Gastrocnemius medialis (tissue), 4 donors: Measurements from ENCODE around the gene PDZD4. TPM values are rescaled to one million over a fixed set of nuclear protein-coding genes. Genes with fewer than 3 reads are reported as not detected.

Source experiments
- ATAC-seq, 2 donors: fragments of 150-250 bp; one replicate each; pipeline ENCODE4 v1.9.1; 2016
- DNase-seq, 2 donors: peaks; one replicate each; pipeline ENCODE4 v3.0.0-alpha.2; 2019
- H3K27ac ChIP-seq, 4 donors: fragments of 200-600 bp; sonication (generic); 1 replicate in 1 of 4; 2 replicates in 3 of 4; pipeline ENCODE4 v1.5.1; 2016 to 2018; ENCODE audit warnings: mild to moderate bottlenecking in 2 of 4, moderate library complexity in 1 of 4
- H3K27me3 ChIP-seq, 3 donors: fragments of 200-600 bp; sonication (generic) in 2 of 3; 1 replicate in 1 of 3; 2 replicates in 2 of 3; pipeline versions ENCODE4 v1.5.1 to v1.6.0; 2016 to 2019; ENCODE audit warnings: mild to moderate bottlenecking in 1 of 3, moderate library complexity in 1 of 3
- H3K36me3 ChIP-seq, 2 donors: fragments of 200-600 bp; sonication (generic) in 1 of 2; one replicate each; pipeline ENCODE4 v1.5.1; 2017 to 2018
- H3K4me1 ChIP-seq, 2 donors: fragments of 200-600 bp; sonication (generic) in 1 of 2; one replicate each; pipeline ENCODE4 v1.5.1; 2016 to 2017; ENCODE audit warnings: mild to moderate bottlenecking in 2 of 2
- H3K4me3 ChIP-seq, 4 donors: fragments of 200-600 bp; sonication (generic) in 3 of 4; 1 replicate in 1 of 4; 2 replicates in 3 of 4; pipeline ENCODE4 v1.5.1; 2016 to 2019; ENCODE audit warnings: mild to moderate bottlenecking in 2 of 4
- H3K9me3 ChIP-seq, 3 donors: fragments of 200-600 bp; sonication (generic) in 2 of 3; 1 replicate in 1 of 3; 2 replicates in 2 of 3; pipeline ENCODE4 v1.5.1; 2016 to 2019
- POLR2A ChIP-seq, 2 donors: fragments of 450-650 bp; IDR thresholded peaks; one replicate each; pipeline ENCODE4 v1.6.1; 2017; ENCODE audit warnings: antibody characterized with exemption in 2 of 2, mild to moderate bottlenecking in 2 of 2, moderate library complexity in 2 of 2
- in situ Hi-C, 4 donors: fragments of 200-750 bp; cut with MboI; loops; one replicate each; pipeline versions ENCODE4 v1.15.0 to v1.8.0; 2017; ENCODE audit warnings: low sequenced_read_pairs in 4 of 4
- intact Hi-C: fragments of 100-400 bp; cut with DNase I; formaldehyde crosslinking; loops from one replicate; pipeline ENCODE4 v1.15.1; 2023; ENCODE audit warnings: low total_unique reads
- total RNA-seq, 4 donors: library from RNA; depleted of rRNA; stranded (reverse); fragments of >200 nt; gene quantifications; one replicate each; pipeline versions ENCODE4 v1.1.0 to v1.2.3, GENCODE V29; 2016
- TF ChIP-seq, protein P1 (sequence below), 5 experiments: fragments of 450-650 bp in 3 of 5; fragments of 200-600 bp in 2 of 5; sonication (generic) in 2 of 5; IDR thresholded peaks in 4 of 5; conservative IDR thresholded peaks in 1 of 5; 1 replicate in 4 of 5; 2 replicates in 1 of 5; pipeline ENCODE4 v1.5.1; 2016 to 2019; ENCODE audit warnings: antibody characterized with exemption in 5 of 5, mild to moderate bottlenecking in 3 of 5, moderate library complexity in 3 of 5

The PDZD4 gene
- total RNA-seq, 4 donors from 2014 or later: 0.59 to 2.2 (median 1.4) TPM

DNA sequence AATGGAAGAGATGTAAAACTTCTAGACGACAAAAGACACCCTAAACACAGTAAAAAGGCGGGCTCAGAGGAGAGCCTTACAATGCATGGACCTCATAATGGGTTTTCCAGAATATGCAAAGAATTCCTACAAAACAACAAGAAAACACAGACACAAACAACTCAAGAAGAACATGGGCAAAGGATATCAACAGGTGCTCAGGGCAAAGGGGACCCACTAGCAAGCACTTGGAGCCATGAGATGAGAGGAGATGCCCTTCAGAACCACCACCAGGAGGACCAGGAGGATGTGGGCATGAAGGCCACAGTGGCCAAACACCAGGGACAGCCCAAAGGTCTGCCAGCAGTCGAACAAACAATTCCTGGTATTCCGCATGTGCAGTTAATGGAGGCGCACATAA, 17.2 kb downstream of the PDZD4 start:
- Histone ChIP-seq H3K9me3 (no peaks in the 10 kb centered on the region), H3K4me3 (no peak overlapping the region), H3K4me1 (no peaks in the 10 kb centered on the region), H3K27ac (no peak overlapping the region), H3K27me3 (peaks cover 0 to 8% (median 0%) of the 10 kb centered on the region in 3 donors), H3K36me3 (no peaks in the 10 kb centered on the region)
- no peak for DNase-seq
- in situ Hi-C loops (no loop called here), intact Hi-C loops (no loop called here)
- TF ChIP-seq POLR2A (IDR thresholded peaks at IDR 0.05): no peak
- TF ChIP-seq, protein P1, sequence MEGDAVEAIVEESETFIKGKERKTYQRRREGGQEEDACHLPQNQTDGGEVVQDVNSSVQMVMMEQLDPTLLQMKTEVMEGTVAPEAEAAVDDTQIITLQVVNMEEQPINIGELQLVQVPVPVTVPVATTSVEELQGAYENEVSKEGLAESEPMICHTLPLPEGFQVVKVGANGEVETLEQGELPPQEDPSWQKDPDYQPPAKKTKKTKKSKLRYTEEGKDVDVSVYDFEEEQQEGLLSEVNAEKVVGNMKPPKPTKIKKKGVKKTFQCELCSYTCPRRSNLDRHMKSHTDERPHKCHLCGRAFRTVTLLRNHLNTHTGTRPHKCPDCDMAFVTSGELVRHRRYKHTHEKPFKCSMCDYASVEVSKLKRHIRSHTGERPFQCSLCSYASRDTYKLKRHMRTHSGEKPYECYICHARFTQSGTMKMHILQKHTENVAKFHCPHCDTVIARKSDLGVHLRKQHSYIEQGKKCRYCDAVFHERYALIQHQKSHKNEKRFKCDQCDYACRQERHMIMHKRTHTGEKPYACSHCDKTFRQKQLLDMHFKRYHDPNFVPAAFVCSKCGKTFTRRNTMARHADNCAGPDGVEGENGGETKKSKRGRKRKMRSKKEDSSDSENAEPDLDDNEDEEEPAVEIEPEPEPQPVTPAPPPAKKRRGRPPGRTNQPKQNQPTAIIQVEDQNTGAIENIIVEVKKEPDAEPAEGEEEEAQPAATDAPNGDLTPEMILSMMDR (IDR thresholded peaks at IDR 0.05 in 4 of 5, conservative IDR thresholded peaks at IDR 0.05 in 1 of 5): no peak
- no peak for ATAC-seq

DNA sequence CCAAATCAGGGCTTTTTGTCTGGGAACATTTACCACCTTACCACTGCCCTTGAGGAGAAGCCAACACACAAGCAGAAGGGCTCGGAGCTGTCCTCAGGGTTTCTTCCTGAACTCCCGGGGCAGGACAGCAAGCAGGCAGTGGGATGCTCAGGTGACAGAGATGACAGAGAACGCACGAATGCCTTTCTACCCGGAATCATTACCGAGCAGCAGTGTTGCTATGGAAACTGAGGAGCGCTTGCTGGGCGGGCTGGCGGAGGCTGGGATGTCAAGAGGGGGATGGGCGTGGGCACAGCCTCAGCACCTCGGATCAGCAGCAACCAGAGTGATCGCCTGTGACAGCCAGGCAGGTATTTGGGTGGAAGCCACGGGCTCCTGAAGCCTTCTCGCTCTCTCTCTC, 18.1 kb downstream of the PDZD4 start:
- no peak for TF ChIP-seq POLR2A (IDR thresholded peaks at IDR 0.05)
- TF ChIP-seq, protein P1 (IDR thresholded peaks at IDR 0.05 in 4 of 5, conservative IDR thresholded peaks at IDR 0.05 in 1 of 5): no peak
- intact Hi-C loops (no loop called here), in situ Hi-C loops (no loop called here)
- peaks cover 0 to 8% (median 0%) of the 10 kb centered on the region in 3 donors for H3K27me3 ChIP-seq
- no peak overlapping the region for H3K27ac ChIP-seq
- ATAC-seq: no peak
- DNase-seq: no peak
- H3K9me3 ChIP-seq: no peaks in the 10 kb centered on the region
- no peaks in the 10 kb centered on the region for H3K4me1 ChIP-seq
- no peak overlapping the region for H3K4me3 ChIP-seq
- H3K36me3 ChIP-seq: no peaks in the 10 kb centered on the region

GRCh38 chrX:153807976-153808375, 22.4 kb downstream of the PDZD4 start:
- TF ChIP-seq, protein P1 (IDR thresholded peaks at IDR 0.05 in 4 of 5, conservative IDR thresholded peaks at IDR 0.05 in 1 of 5): no peak
- no peak for TF ChIP-seq POLR2A (IDR thresholded peaks at IDR 0.05)
- Histone ChIP-seq H3K4me1 (no peaks in the 10 kb centered on the region), H3K27me3 (no peaks in the 10 kb centered on the region), H3K9me3 (no peaks in the 10 kb centered on the region), H3K27ac (no peak overlapping the region), H3K4me3 (no peak overlapping the region), H3K36me3 (no peaks in the 10 kb centered on the region)
- ATAC-seq (no peak), DNase-seq (no peak)
- in situ Hi-C loops (no loop called here), intact Hi-C loops (no loop called here)

GRCh38 chrX:153806999-153807575, 23.3 kb downstream of the PDZD4 start:
- Histone ChIP-seq H3K36me3 (no peaks in the 10 kb centered on the region), H3K4me1 (no peaks in the 10 kb centered on the region), H3K27me3 (no peaks in the 10 kb centered on the region), H3K4me3 (no peak overlapping the region), H3K27ac (no peak overlapping the region), H3K9me3 (no peaks in the 10 kb centered on the region)
- no peak for TF ChIP-seq POLR2A (IDR thresholded peaks at IDR 0.05)
- TF ChIP-seq, protein P1 (IDR thresholded peaks at IDR 0.05 in 4 of 5, conservative IDR thresholded peaks at IDR 0.05 in 1 of 5): no peak
- intact Hi-C loops: no loop called here
- in situ Hi-C loops: no loop called here
- peak in 1 of 2 donors; percentile 46 for DNase-seq
- ATAC-seq: no peak

GRCh38 chrX:153805436-153805835, 24.9 kb downstream of the PDZD4 start:
- Histone ChIP-seq H3K36me3 (no peaks in the 10 kb centered on the region), H3K4me1 (no peaks in the 10 kb centered on the region), H3K27ac (no peak overlapping the region), H3K9me3 (no peaks in the 10 kb centered on the region), H3K27me3 (no peaks in the 10 kb centered on the region), H3K4me3 (no peak overlapping the region)
- in situ Hi-C loops (no loop called here), intact Hi-C loops (no loop called here)
- TF ChIP-seq, protein P1 (IDR thresholded peaks at IDR 0.05 in 4 of 5, conservative IDR thresholded peaks at IDR 0.05 in 1 of 5): no peak
- no peak for TF ChIP-seq POLR2A (IDR thresholded peaks at IDR 0.05)
- no peak for DNase-seq
- no peak for ATAC-seq
